Fibroblast of skin of back (primary cell): ENCODE measurements around the gene MBD3L2. TPM values are rescaled to one million over a fixed set of nuclear protein-coding genes. Genes with fewer than 3 reads are reported as not detected.
"Not testable (repeated sequence)": the region's sequence is repeated elsewhere in the genome, so short reads cannot be mapped to it uniquely, and the experiment has no call there.

Experiments used
- DNase-seq: peaks from one replicate; pipeline ENCODE4 v3.0.0-alpha.2; 2013
- polyA plus RNA-seq, 2 experiments: library from polyadenylated mRNA; unstranded; fragments of 120-200 nt; gene quantifications; one replicate each; pipeline ENCODE4 v1.2.1, GENCODE V29; 2013; ENCODE audit not compliant: insufficient read length in 2 of 2

The MBD3L2 gene
- polyA plus RNA-seq (2013, experiment 1 of 2; ENCODE audit: insufficient read length): not detected
- not detected for polyA plus RNA-seq (2013, experiment 2 of 2; ENCODE audit: insufficient read length)

- DNase-seq: not testable (repeated sequence)
These were observed at the start of gene MBD3L2 for GRCh38 chr19:7049021-7049420. Gene MBD3L2 (plus strand): TSS chr19:7049321. CDS start chr19:7049374, 53 bp downstream.

GRCh38 chr19:6999933-7000332 lies 49.2 kb upstream of the MBD3L2 start:
- DNase-seq: no peak

GRCh38 chr19:7000333-7000732 lies 48.8 kb upstream of the MBD3L2 start:
- DNase-seq: no peak

DNA sequence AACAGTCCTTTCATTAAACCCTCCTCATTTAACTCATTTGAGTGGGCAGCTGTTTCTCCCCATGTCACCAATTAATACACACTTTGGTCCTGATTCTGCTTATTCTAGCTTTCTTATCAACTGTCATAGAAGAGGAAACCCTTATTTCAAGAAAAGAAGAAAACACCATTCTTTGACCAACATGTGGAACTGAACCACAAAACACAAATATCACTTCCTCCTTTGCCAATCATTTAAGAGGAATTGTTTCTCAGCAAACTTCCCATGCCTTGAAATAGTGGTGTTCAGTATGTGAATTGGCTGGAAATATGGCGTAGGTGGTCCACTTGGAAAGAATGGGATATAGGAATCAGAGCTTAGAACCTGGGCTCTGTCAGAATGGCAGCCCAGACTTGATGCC lies 48.3 kb upstream of the MBD3L2 start:
- DNase-seq: no peak

DNA sequence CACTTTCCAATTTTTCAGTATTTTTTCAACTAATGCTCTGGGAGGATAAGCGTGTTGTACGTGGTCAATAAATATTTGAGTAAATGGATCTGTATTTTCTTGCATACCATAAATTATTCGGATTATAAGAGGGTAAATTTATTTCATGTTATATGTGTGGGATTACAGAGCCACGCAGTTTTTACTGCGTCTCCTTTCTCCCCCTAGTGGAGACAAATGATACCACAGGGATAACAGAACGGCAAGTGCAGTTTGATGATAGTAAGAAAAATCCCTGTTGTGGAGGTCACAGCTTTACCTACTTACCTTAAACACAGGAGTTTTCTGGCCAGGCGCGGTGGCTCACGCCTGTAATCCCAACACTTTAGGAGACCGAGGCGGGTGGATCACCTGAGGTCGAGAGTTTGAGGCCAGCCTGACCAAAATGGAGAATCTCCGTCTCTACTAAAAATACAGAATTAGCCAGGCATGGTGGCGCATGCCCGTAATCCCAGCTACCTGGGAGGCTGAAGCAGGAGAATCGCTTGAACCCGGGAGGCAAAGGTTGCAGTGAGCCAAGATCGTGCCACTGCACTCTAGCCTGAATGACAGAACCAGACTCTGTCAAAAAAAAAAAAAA lies 44.7 kb upstream of the MBD3L2 start:
- no peak for DNase-seq

GRCh38 chr19:7006135-7006704 lies 42.9 kb upstream of the MBD3L2 start:
- DNase-seq: no peak

DNA sequence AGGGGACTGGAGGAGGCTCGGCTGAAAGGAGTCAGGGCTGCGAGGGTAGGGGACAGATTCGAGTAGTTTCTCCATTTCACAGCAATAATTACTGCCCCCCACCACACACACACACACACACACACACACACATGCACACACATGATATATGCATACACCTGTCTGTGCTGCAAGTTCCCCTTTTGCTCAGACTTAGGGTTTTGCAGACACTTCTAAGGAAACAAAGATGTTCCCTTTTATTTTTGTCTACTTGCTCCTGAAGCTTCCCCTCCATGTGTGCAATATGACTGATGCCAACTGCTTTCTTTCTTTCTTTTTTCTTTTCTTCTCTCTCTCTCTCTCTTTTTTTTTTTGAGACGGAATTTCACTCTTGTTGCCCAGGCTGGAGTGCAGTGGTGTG lies 41.3 kb upstream of the MBD3L2 start:
- no peak for DNase-seq

DNA sequence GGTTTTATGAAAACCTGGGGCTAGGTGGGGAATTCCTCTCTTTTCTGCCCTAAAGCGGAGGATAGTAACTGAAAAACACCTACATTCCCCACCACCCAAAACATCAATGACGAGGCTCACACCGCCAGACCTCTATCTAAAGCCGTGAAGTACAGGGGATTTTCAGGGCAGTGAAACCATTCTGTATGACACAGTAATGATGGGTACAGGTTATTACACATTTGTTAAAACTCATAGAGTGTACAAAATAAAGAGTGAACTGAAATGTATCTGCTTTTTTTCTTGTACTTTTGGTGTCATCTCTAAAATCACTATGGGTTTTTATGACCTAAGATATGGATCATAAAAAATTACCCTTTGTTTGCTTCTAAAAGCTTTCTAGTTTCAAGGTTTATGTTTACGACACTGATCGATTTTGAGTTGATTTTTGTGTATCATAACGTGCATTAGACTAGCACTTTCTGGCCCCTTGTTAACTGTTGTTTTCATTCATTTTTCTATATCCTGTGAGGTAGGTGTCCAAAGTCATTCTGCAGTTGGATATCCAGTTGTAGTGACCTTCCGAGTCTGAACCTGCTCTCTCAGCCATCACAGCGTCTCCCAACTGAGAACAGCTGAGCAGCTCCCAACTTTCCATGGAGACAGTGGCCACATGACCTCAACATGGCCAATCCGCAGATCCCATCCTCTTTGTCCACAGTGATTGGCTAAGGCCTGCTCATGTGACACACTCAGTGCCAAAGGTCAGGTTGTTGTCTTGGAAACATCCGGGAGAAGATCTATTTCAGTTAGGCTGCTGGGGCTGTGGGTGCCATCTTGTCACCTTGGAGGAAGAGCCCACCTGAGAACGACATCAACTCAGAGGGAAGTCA lies 38.2 kb upstream of the MBD3L2 start:
- no peak for DNase-seq

- no peak for DNase-seq
These were observed 35.4 kb upstream of the MBD3L2 start for GRCh38 chr19:7013678-7014077.

GRCh38 chr19:7018828-7019227 lies 30.3 kb upstream of the MBD3L2 start:
- DNase-seq: no peak

DNA sequence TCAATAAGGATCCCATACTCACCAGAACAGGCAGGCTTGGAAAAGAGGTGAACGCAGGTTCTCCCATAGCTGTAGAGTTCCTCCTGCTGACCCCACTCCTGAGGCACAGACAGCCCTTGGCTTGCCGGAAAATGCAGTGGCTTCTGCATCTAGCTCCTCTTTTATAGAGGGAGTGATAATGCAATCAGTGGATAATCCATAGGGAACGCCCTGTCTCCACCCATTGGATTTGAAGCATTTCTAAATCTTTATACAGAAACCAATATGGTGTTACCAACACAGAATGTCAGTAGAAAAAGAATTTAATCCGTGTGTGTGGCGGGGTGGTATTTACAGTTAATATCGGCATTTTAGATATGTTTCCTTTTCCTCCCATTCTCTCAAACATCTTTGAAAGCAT lies 27.8 kb upstream of the MBD3L2 start, which contains the start of gene MBD3L2B:
MBD3L2B (minus strand) TSS at position 101 of the 400 bp plus-strand sequence; CDS start at position 67, 34 bp downstream.
- DNase-seq: not testable (repeated sequence)

- DNase-seq: not testable (repeated sequence)
These were observed 20.3 kb upstream of the MBD3L2 start for GRCh38 chr19:7028790-7029189.

DNA sequence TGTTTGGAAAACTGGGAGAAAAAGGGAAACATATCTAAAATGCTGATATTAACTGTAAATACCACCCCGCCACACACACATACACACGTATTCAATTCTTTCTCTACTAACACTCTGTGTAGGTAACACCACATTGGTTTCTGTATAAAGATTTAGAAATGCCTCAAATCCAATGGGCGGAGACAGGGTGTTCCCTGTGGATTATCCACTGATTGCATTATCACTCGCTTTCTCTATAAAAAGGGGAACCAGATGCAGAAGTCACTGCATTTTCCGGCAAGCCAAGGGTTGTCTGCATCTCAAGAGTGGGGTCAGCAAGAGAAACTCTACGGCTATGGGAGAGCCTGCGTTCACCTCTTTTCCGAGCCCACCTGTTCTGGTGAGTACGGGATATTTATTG lies 18.8 kb upstream of the MBD3L2 start, which contains the start of gene MBD3L5:
MBD3L5 (plus strand) TSS at position 301 of the 400 bp plus-strand sequence; CDS start at position 335, 34 bp downstream.
- DNase-seq: not testable (repeated sequence)

DNA sequence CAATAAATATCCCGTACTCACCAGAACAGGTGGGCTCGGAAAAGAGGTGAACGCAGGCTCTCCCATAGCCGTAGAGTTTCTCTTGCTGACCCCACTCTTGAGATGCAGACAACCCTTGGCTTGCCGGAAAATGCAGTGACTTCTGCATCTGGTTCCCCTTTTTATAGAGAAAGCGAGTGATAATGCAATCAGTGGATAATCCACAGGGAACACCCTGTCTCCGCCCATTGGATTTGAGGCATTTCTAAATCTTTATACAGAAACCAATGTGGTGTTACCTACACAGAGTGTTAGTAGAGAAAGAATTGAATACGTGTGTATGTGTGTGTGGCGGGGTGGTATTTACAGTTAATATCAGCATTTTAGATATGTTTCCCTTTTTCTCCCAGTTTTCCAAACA lies 9.0 kb upstream of the MBD3L2 start, which contains the start of gene MBD3L4:
MBD3L4 (minus strand) TSS at position 101 of the 400 bp plus-strand sequence; CDS start at position 66, 35 bp downstream.
- not testable (repeated sequence) for DNase-seq

DNA sequence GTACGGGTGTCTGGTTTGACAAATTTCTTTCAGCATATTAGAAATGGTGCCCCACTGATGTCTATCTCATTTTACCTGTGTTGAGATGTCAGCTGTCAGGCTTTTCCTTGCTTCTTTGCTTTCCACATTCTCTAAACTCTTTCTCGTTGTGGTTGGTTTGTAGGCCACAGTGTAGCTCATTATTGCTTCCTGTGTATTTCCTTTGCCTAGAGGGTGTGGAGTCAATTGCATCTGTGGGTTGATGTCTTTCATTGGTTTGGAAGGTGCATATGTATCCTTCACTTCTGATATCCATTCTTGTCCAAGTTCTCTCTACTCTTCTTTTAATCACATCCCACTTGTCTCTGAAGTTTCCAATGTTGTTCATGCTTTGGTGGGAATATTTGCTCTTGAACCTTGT lies 7.6 kb upstream of the MBD3L2 start:
- not testable (repeated sequence) for DNase-seq

DNA sequence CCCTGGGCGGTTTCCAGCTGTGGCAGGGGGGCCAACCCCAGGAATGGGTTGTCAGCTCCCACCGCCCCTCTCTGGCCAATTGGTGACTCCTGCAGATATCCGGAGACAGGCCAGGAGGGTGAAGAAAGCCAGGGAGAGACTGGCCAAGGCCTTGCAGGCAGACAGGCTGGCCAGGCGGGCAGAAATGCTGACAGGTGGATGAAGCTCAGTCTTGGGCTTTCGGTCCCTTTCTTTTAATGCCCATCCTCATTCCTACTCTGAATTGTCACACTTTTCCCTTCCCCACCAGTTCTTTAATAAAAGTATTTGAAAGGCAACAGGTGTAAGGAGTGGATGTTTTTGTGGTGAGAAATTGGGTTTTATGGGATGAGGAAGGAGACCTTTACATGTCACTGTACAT lies 2.3 kb downstream of the MBD3L2 start:
- not testable (repeated sequence) for DNase-seq

DNA sequence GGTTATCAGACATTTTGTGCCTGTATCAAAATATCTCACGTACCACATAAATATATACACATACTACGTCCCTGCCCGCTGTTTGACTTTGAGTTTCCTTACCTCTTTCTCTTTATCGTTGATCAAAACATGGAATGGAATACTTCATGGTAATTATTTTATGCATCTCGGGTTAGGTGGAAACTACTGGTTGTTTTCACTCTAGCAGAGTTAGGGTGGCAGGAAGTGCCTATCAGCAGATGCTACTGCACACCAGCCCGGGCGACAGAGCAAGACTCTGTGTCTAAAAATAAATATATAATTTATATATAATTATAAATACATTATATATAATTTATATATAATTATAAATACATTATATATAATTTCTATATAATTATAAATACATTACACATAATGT lies 3.8 kb downstream of the MBD3L2 start:
- not testable (repeated sequence) for DNase-seq

GRCh38 chr19:7054635-7055368 lies 5.7 kb downstream of the MBD3L2 start:
- not testable (repeated sequence) for DNase-seq

DNA sequence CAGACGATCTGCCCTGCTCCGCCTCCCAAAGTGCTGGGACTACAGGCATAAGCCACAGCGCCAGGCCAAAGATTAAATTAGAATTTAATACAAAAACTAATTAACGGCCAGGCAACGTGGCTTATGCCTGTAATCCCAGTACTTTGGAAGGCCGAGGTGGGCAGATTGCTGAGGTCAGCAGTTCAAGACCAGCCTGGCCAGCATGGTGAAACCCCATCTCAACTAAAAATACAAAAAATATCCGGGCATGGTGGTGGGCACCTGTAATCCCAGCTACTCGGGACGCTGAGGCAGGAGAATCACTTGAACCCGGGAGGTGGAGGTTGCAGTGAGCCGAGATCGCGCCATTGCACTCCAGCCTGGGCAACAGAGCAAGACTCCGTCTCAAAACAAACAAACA lies 6.6 kb downstream of the MBD3L2 start:
- not testable (repeated sequence) for DNase-seq

- not testable (repeated sequence) for DNase-seq
These were observed 7.2 kb downstream of the MBD3L2 start for GRCh38 chr19:7056371-7056770.

GRCh38 chr19:7058576-7058975 lies 9.5 kb downstream of the MBD3L2 start, which contains the start of gene MBD3L3:
Gene MBD3L3 (minus strand): TSS chr19:7058676. CDS start chr19:7058605, 71 bp downstream.
- not testable (repeated sequence) for DNase-seq

- not testable (repeated sequence) for DNase-seq
These were observed 10.9 kb downstream of the MBD3L2 start for GRCh38 chr19:7059977-7060376.
